ENCODE data around the gene TMCO1.

The TMCO1 gene

GRCh38 chr1:165762725-165763124 lies 5.9 kb downstream of the TMCO1 start:
- H2BK12ac ChIP-seq (ENCODE audit: low read length in 2 of 2), result no peak overlapping the region
- H3K9me3 ChIP-seq (ENCODE audit: control insufficient read depth, low read length), result no peaks in the 10 kb centered on the region
- H2AFZ ChIP-seq (ENCODE audit: low read depth, low read length), result no peak overlapping the region
- H3K79me1 ChIP-seq (replicated peaks; ENCODE audit: low read length, poor library complexity, severe bottlenecking), result peaks cover 28% of the 10 kb centered on the region
- H3K27ac ChIP-seq (ENCODE audit: low read length, poor library complexity, severe bottlenecking), result no peak overlapping the region
- no peak overlapping the region for H3K4ac ChIP-seq (ENCODE audit: low read depth in 1 of 2, low read length in 2 of 2)
- no peak overlapping the region for H4K91ac ChIP-seq (ENCODE audit: low read length)
- no peak overlapping the region for H4K8ac ChIP-seq (ENCODE audit: low read length)
- no peak overlapping the region for H3K23ac ChIP-seq (ENCODE audit: low read length in 2 of 2)
- no peak overlapping the region for H2BK15ac ChIP-seq (ENCODE audit: low read depth, poor library complexity, severe bottlenecking)
- no peak for DNase-seq
- H3K14ac ChIP-seq (ENCODE audit: low read length in 2 of 2), result no peak overlapping the region
- H3K36me3 ChIP-seq (ENCODE audit: control insufficient read depth in 1 of 2, insufficient read depth in 2 of 2, low read depth in 1 of 2, low read length in 2 of 2), result peaks cover 22 to 74% of the 10 kb centered on the region in 2 experiments
- H3K4me1 ChIP-seq (ENCODE audit: control insufficient read depth, insufficient read depth, low read depth, low read length), result peaks cover 5% of the 10 kb centered on the region
- no peak overlapping the region for H2AK5ac ChIP-seq (ENCODE audit: low read length, severe bottlenecking)
- no peak overlapping the region for H3K18ac ChIP-seq (ENCODE audit: low read depth in 1 of 2, low read length in 2 of 2)
- H3K4me2 ChIP-seq (ENCODE audit: low read length, poor library complexity, severe bottlenecking), result no peak overlapping the region
- no peaks in the 10 kb centered on the region for H3K27me3 ChIP-seq (ENCODE audit: control insufficient read depth in 1 of 2, insufficient read depth in 1 of 2, low read length in 2 of 2)
- H3K4me3 ChIP-seq (ENCODE audit: insufficient read depth in 1 of 2, low read depth in 1 of 2, low read length in 2 of 2), result no peak overlapping the region
- WGBS, result 100% methylated on average over 1 of the region's 1 CpG
- H2BK5ac ChIP-seq (ENCODE audit: low read depth, low read length, poor library complexity, severe bottlenecking), result no peak overlapping the region
- H3K9ac ChIP-seq (ENCODE audit: low read length), result no peak overlapping the region
- no peak overlapping the region for H2BK120ac ChIP-seq (ENCODE audit: low read depth, low read length)

GRCh38 chr1:165759095-165759494 lies 9.6 kb downstream of the TMCO1 start:
- Histone ChIP-seq H3K4me2 (ENCODE audit: low read length, poor library complexity, severe bottlenecking) (no peak overlapping the region), H2BK5ac (ENCODE audit: low read depth, low read length, poor library complexity, severe bottlenecking) (no peak overlapping the region), H2AK5ac (ENCODE audit: low read length, severe bottlenecking) (no peak overlapping the region), H3K27ac (ENCODE audit: low read length, poor library complexity, severe bottlenecking) (no peak overlapping the region), H3K9me3 (ENCODE audit: control insufficient read depth, low read length) (no peaks in the 10 kb centered on the region), H3K23ac (ENCODE audit: low read length in 2 of 2) (no peak overlapping the region), H2BK12ac (ENCODE audit: low read length in 2 of 2) (no peak overlapping the region), H3K36me3 (ENCODE audit: control insufficient read depth in 1 of 2, insufficient read depth in 2 of 2, low read depth in 1 of 2, low read length in 2 of 2) (peaks cover 18 to 72% of the 10 kb centered on the region in 2 experiments), H4K8ac (ENCODE audit: low read length) (no peak overlapping the region), H2BK15ac (ENCODE audit: low read depth, poor library complexity, severe bottlenecking) (no peak overlapping the region), H3K4ac (ENCODE audit: low read depth in 1 of 2, low read length in 2 of 2) (no peak overlapping the region), H3K14ac (ENCODE audit: low read length in 2 of 2) (no peak overlapping the region), H4K91ac (ENCODE audit: low read length) (no peak overlapping the region), H3K4me1 (ENCODE audit: control insufficient read depth, insufficient read depth, low read depth, low read length) (peaks cover 5% of the 10 kb centered on the region), H2AFZ (ENCODE audit: low read depth, low read length) (no peak overlapping the region), H3K9ac (ENCODE audit: low read length) (no peak overlapping the region), H2BK120ac (ENCODE audit: low read depth, low read length) (no peak overlapping the region), H3K79me1 (replicated peaks; ENCODE audit: low read length, poor library complexity, severe bottlenecking) (peaks cover 23% of the 10 kb centered on the region), H3K4me3 (ENCODE audit: insufficient read depth in 1 of 2, low read depth in 1 of 2, low read length in 2 of 2) (no peak overlapping the region), H3K18ac (ENCODE audit: low read depth in 1 of 2, low read length in 2 of 2) (no peak overlapping the region), H3K27me3 (ENCODE audit: control insufficient read depth in 1 of 2, insufficient read depth in 1 of 2, low read length in 2 of 2) (no peaks in the 10 kb centered on the region)
- DNase-seq, result no peak

DNA sequence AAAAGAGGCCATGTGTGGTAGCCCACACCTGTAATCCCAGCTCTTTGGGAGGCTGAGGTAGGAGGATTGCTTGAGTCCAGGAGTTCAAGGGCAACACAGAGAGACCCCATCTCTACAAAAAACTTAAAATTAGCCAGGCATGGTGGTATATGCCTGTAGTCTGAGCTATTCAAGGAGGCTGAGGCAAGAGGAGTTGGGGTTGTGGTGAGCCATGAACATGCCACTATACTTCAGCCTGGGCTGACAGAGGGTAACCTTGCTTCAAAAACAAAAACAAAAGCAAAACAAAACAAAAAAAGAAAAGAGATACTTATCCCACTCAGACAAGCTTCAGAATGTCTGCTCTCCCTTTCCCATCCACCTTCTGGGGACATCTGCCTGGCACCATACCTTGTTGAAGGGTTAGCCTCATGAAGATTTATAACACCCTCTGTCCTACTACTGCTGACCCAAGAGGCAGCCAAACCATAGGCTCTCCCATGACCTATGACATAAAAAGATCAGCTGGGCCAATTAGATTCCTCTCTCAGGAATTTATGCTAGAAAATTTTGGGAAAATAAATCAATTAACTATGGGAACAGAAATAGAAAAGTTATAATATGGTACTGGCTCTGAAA lies 13.2 kb downstream of the TMCO1 start:
- no peak overlapping the region for H3K9ac ChIP-seq (ENCODE audit: low read length)
- no peak overlapping the region for H2BK12ac ChIP-seq (ENCODE audit: low read length in 2 of 2)
- no peak overlapping the region for H4K91ac ChIP-seq (ENCODE audit: low read length)
- H3K4ac ChIP-seq (ENCODE audit: low read depth in 1 of 2, low read length in 2 of 2), result no peak overlapping the region
- H3K79me1 ChIP-seq (replicated peaks; ENCODE audit: low read length, poor library complexity, severe bottlenecking), result peaks cover 20% of the 10 kb centered on the region
- H2AK5ac ChIP-seq (ENCODE audit: low read length, severe bottlenecking), result no peak overlapping the region
- H3K36me3 ChIP-seq (ENCODE audit: control insufficient read depth in 1 of 2, insufficient read depth in 2 of 2, low read depth in 1 of 2, low read length in 2 of 2), result peaks cover 20 to 77% of the 10 kb centered on the region in 2 experiments
- H3K14ac ChIP-seq (ENCODE audit: low read length in 2 of 2), result no peak overlapping the region
- H3K4me1 ChIP-seq (ENCODE audit: control insufficient read depth, insufficient read depth, low read depth, low read length), result peaks cover 2% of the 10 kb centered on the region
- no peak overlapping the region for H2AFZ ChIP-seq (ENCODE audit: low read depth, low read length)
- H3K9me3 ChIP-seq (ENCODE audit: control insufficient read depth, low read length), result no peaks in the 10 kb centered on the region
- no peak overlapping the region for H3K4me2 ChIP-seq (ENCODE audit: low read length, poor library complexity, severe bottlenecking)
- H3K18ac ChIP-seq (ENCODE audit: low read depth in 1 of 2, low read length in 2 of 2), result no peak overlapping the region
- no peaks in the 10 kb centered on the region for H3K27me3 ChIP-seq (ENCODE audit: control insufficient read depth in 1 of 2, insufficient read depth in 1 of 2, low read length in 2 of 2)
- no peak overlapping the region for H4K8ac ChIP-seq (ENCODE audit: low read length)
- no peak overlapping the region for H3K4me3 ChIP-seq (ENCODE audit: insufficient read depth in 1 of 2, low read depth in 1 of 2, low read length in 2 of 2)
- no peak overlapping the region for H2BK120ac ChIP-seq (ENCODE audit: low read depth, low read length)
- no peak for DNase-seq
- no peak overlapping the region for H3K27ac ChIP-seq (ENCODE audit: low read length, poor library complexity, severe bottlenecking)
- no peak overlapping the region for H3K23ac ChIP-seq (ENCODE audit: low read length in 2 of 2)
- H2BK5ac ChIP-seq (ENCODE audit: low read depth, low read length, poor library complexity, severe bottlenecking), result no peak overlapping the region
- H2BK15ac ChIP-seq (ENCODE audit: low read depth, poor library complexity, severe bottlenecking), result no peak overlapping the region

- DNase-seq, result no peak
- H3K9ac ChIP-seq (ENCODE audit: low read length), result no peak overlapping the region
- H3K36me3 ChIP-seq (ENCODE audit: control insufficient read depth in 1 of 2, insufficient read depth in 2 of 2, low read depth in 1 of 2, low read length in 2 of 2), result peaks cover 19 to 70% of the 10 kb centered on the region in 2 experiments
- H2AK5ac ChIP-seq (ENCODE audit: low read length, severe bottlenecking), result no peak overlapping the region
- no peak overlapping the region for H4K91ac ChIP-seq (ENCODE audit: low read length)
- H3K4me3 ChIP-seq (ENCODE audit: insufficient read depth in 1 of 2, low read depth in 1 of 2, low read length in 2 of 2), result no peak overlapping the region
- no peak overlapping the region for H2BK120ac ChIP-seq (ENCODE audit: low read depth, low read length)
- no peak overlapping the region for H2AFZ ChIP-seq (ENCODE audit: low read depth, low read length)
- H2BK12ac ChIP-seq (ENCODE audit: low read length in 2 of 2), result no peak overlapping the region
- H3K9me3 ChIP-seq (ENCODE audit: control insufficient read depth, low read length), result no peaks in the 10 kb centered on the region
- no peak overlapping the region for H3K27ac ChIP-seq (ENCODE audit: low read length, poor library complexity, severe bottlenecking)
- peaks cover 17% of the 10 kb centered on the region for H3K79me1 ChIP-seq (replicated peaks; ENCODE audit: low read length, poor library complexity, severe bottlenecking)
- H3K4me2 ChIP-seq (ENCODE audit: low read length, poor library complexity, severe bottlenecking), result no peak overlapping the region
- H3K23ac ChIP-seq (ENCODE audit: low read length in 2 of 2), result no peak overlapping the region
- H2BK15ac ChIP-seq (ENCODE audit: low read depth, poor library complexity, severe bottlenecking), result no peak overlapping the region
- no peak overlapping the region for H4K8ac ChIP-seq (ENCODE audit: low read length)
- H3K4ac ChIP-seq (ENCODE audit: low read depth in 1 of 2, low read length in 2 of 2), result no peak overlapping the region
- no peak overlapping the region for H2BK5ac ChIP-seq (ENCODE audit: low read depth, low read length, poor library complexity, severe bottlenecking)
- no peaks in the 10 kb centered on the region for H3K27me3 ChIP-seq (ENCODE audit: control insufficient read depth in 1 of 2, insufficient read depth in 1 of 2, low read length in 2 of 2)
- H3K4me1 ChIP-seq (ENCODE audit: control insufficient read depth, insufficient read depth, low read depth, low read length), result peaks cover 2% of the 10 kb centered on the region
- H3K14ac ChIP-seq (ENCODE audit: low read length in 2 of 2), result no peak overlapping the region
- H3K18ac ChIP-seq (ENCODE audit: low read depth in 1 of 2, low read length in 2 of 2), result no peak overlapping the region
These were observed 14.7 kb downstream of the TMCO1 start for GRCh38 chr1:165753934-165754333.

Measured in mesenchymal stem cell (in vitro differentiated cells and primary cell).